Activated CD4-positive, alpha-beta T cell treated with anti-CD3 and anti-CD28 coated beads, Interleukin-2, amount 50 U/mL, for 48 hours (primary cell): ENCODE measurements around the gene L2HGDH.

Experiments used
- DNase-seq, 2 experiments: peaks; one replicate each; pipeline ENCODE4 v3.0.0-alpha.2; 2020

The L2HGDH gene

GRCh38 chr14:50225974-50226297, 86.1 kb downstream of the L2HGDH start:
- DNase-seq = no peak

GRCh38 chr14:50225067-50225973, 86.7 kb downstream of the L2HGDH start:
- DNase-seq = no peak

GRCh38 chr14:50222055-50222613, 89.9 kb downstream of the L2HGDH start:
- no peak for DNase-seq

- DNase-seq = no peak
These were observed 93.5 kb downstream of the L2HGDH start for GRCh38 chr14:50218501-50218900.

- DNase-seq = no peak
These were observed 96.6 kb downstream of the L2HGDH start for GRCh38 chr14:50215416-50215815.

- DNase-seq = no peak
These were observed 98.2 kb downstream of the L2HGDH start for GRCh38 chr14:50213795-50214194.

- no peak for DNase-seq
These were observed 99.3 kb downstream of the L2HGDH start for GRCh38 chr14:50212726-50213125.

GRCh38 chr14:50210074-50210473, 102.0 kb downstream of the L2HGDH start:
- no peak for DNase-seq

GRCh38 chr14:50198499-50198898, 113.5 kb downstream of the L2HGDH start:
- DNase-seq = no peak

- DNase-seq = no peak
These were observed 120.5 kb downstream of the L2HGDH start for GRCh38 chr14:50191499-50191898.
